HUDEP-2 (cell line): ENCODE results near the gene PLK3.
A peak's percentile ranks its signal among the peaks of the same experiment; 100 is the strongest.
"Not testable (repeated sequence)": the region's sequence is repeated elsewhere in the genome, so short reads cannot be mapped to it uniquely, and the experiment has no call there.

ENCODE experiments used
- DNase-seq, 76 experiments: peaks; one replicate each; lab custom pipeline; 2025; ENCODE audit not compliant: unreplicated experiment in 76 of 76; lab: John Stamatoyannopoulos, UW

Gene PLK3

GRCh38 chr1:44808063-44808937 lies 8.1 kb downstream of the PLK3 start, which contains the start of gene BTBD19:
TSS of gene BTBD19 (plus strand) at chr1:44808523. CDS start at chr1:44808821, 298 bp downstream.
- peak in 40 of 76 experiments; percentile 17 to 73 (median 50) for DNase-seq

DNA sequence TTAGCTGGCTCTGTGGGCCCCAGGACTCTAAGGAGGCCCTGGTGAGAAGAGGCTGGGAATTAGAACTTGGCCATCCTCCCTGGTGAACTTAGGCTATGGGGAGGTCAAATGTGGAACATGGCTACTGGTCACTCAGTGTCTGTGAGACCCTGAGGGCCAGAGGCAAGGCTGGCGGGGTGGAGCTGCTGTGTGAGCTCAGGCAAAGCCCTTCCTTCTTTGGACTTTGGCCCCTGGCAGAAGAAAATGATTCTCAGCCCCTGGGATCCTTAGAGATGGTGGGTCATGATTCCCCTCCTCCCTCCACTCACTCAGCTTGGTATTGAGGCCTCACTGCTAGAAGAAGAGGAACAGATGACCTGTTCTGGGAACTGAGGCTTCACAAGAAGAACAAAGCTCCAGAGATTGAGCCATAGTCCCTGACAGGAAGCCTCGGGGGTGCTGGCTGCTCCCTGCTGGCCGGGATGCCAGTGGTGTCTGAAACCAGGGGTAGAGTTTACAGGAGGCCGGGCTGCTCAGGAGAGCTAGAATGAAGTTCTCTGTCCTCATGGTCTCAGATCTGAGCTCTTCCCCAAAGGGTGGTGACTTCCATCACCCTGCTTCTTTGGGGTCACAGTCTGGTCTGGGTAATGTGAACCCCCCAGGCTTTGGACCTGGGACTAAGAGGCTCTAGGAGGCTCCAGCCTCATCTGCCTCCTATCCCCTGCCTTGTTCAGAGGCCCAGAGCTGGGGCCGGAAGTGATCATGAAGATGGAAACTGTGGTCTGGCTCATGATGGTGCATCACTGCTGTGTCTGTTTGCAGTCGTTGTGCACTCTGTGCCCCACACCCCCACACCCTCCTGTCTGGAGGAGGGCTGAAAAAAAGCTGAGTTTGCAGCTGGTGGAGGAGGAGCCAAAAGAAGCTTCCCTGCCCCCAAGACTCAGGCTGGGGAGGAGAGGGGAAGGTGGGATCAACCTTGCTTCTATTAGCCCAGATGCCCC lies 9.1 kb downstream of the PLK3 start:
- peak in 27 of 76 experiments; percentile 12 to 78 (median 34) for DNase-seq

- peak in 30 of 76 experiments; percentile 8 to 55 (median 22) for DNase-seq
These were observed 10.1 kb downstream of the PLK3 start for GRCh38 chr1:44810101-44810761.

- not testable (repeated sequence) for DNase-seq
These were observed 10.6 kb downstream of the PLK3 start for GRCh38 chr1:44810762-44811105.

DNA sequence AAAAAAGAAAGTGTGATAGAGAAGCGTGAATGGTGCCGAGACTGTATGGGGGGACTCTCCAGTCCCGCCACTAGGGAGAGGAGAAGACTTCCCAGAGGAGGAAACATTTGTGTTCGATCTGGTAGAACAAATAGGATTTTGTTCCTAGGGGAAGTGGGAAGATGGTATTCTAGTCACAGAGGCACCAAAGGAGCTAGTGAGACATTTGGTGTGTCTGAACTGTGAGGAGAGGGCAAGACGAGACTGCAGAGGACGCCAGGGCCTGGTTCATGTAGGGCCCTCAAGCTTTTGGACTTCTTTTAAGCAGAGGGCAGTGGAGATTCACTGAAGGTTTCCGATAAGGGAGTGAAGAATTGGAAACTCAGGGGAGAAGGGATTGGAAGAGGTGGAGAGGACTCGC lies 11.1 kb downstream of the PLK3 start:
- DNase-seq: no peak

GRCh38 chr1:44812822-44813543 lies 12.8 kb downstream of the PLK3 start:
- no peak for DNase-seq

DNA sequence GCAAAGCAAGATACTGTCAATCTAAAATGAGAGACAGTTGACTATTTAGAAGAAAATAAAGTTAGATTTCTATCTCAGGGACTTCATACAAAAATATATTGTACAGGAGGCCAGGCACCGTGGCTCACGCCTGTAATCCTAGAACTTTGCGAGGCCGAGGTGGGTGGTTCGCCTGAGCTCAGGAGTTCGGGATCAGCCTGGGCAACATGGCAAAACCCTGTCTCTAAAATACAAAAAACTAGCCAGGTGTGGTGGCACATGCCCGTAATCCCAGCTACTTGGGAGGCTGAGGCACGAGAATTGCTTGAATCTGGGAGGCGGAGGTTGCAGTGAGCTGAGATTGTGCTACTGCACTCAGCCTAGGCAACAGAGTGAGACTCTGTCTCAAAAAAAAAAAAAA lies 15.7 kb downstream of the PLK3 start:
- not testable (repeated sequence) for DNase-seq

DNA sequence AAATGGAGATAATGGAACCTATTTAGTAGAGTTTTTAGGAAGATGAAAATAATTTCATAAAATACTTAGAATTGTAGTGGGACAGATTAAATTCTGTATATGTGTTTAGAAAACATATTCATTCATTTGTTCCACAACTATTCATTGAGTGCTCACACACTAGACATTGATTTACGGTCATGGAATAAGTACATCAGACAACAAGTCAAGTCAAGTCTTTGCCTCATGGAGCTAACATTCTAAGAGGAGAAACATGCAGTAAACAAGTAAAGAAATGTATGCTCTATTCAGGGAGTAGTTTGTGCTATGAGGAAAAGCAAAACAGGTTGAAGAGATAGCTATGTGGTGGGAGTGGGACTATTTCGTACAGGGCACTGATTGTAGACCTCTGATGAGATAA lies 17.1 kb downstream of the PLK3 start:
- no peak for DNase-seq

- no peak for DNase-seq
These were observed 17.8 kb downstream of the PLK3 start for GRCh38 chr1:44817771-44818495.

DNA sequence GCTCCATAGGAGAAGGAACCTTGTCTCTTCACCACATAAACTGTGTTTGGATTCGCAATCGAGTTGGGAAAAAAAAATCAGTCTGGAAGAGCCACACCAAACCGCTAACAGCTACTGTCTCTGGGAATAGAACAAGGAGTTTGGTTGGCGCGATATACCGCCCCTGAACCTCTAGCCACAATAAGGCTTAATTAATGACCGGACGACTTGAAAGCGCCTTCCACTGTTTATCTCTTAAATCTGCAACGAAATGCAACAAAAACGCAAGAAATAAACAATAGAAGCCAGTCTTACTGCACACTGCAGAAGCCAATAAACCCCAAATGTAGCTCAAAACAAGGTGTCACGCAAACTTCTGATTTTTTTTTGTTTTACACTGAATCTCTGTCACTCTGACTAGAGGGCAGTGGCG lies 19.0 kb downstream of the PLK3 start:
- no peak for DNase-seq

GRCh38 chr1:44819608-44820327 lies 19.6 kb downstream of the PLK3 start:
- peak in 75 of 76 experiments; percentile 66 to 96 (median 87) for DNase-seq

DNA sequence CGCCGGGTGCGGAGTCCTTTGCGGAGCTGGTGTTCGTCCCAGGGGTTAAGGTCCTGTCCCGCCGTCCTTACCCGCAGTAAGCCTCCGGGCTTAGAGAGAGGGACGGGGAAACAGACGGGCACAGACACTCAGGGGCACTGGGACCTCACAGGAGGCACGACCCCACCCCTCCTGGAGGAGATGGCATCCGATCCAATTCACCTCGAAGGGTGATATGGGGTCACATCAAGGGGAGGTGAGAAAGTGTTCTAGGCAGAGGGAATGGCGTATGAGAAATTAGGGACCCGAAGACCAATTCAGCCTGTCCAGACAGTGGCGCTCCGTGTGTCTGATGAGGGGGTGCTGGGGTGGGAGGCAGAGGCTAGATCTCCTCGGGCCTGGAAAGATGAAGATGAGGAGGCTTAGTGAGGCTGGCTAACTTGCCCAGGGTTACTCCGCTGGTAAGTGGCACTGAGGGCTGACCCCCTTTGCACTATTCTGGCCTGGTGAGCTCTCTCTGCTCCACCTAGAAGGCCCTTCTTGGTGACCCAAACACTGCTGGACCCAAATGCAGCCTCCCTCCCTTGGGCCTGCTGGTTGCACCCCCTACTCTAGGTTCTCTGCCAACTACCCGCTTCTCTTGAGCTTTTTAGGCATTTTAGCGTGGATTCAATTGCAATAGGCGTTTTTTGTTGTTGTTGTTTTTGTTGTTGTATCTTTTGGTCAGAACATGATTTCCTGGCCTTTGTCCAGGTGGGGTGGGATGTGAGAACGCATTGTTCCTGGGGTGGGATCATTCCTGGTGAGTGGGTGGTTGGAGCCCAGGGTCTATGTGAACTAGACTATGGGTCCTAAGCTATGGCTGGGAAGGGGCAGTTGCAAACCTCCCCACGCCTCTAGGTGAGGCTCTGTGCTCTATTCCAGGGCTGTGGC lies 20.4 kb downstream of the PLK3 start:
- DNase-seq: peak in 1 of 76 experiments; percentile 76

DNA sequence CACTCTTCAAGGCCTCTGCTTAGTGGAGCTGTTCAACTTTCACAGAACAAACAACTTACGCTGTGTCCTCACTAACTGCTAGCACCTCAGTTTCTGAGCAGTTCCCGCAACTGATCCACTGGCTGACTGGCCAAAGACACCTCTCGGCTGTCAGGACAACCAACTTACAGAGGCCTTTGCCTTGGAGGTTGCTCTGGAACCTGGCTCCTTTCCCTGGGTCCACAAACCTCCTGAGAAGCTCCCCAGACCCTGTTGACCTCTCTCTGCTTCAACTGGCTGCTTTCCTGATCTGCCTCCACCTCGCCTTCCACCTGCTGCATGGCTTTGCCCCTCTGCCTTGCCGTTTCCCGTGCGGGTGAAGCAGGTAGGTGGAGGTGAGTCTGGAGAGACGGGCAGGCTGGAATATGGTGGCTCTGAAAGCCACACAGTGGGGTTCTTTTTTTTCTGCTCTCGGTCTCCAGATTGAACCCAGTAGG lies 21.1 kb downstream of the PLK3 start:
- no peak for DNase-seq

- no peak for DNase-seq
These were observed 22.0 kb downstream of the PLK3 start for GRCh38 chr1:44822131-44822701.

DNA sequence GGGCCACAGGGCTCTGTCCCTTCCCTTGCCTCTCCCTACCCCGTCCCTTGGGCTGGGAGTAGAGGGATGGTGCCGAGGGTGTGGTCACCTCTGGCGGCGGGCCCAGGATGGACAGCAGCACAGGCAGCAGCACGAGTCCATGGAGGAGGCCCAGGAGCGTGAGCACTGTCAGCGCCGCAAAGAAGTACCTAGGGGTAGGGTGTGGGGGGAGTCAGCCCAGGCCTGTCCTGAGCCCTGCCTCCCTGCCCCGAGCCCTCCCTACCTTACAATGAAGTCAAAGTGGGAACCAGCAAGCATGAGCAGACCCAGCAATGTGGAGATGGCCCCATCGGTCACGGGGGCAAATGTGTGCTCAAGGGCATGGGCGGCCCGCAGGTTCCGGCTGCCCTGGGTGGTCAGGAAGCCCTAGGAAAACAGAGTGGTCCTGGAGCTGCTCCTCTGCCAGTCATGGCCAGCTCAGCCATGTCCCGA lies 22.8 kb downstream of the PLK3 start:
- DNase-seq: peak in 1 of 76 experiments; percentile 15

DNA sequence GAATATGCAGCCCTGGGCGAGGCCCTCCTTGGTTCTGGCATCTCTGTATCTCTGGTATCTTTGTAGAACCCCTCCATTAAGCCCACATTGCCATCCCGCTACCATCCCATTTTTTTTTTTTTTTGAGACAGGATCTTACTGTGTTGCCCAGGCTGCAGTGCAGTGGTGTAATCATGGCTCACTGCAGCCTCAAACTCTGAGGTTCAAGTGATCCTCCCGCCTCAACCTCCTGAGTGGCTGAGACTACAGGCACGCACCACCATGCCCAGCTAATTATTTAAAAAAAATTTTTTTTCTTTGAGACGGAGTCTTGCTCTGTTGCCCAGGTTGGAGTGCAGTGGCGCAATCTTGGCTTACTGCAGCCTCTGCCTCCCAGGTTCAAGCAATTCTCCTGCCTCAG lies 24.2 kb downstream of the PLK3 start:
- not testable (repeated sequence) for DNase-seq
